WTC11 (cell line): ENCODE results near the gene UBE2F. TPM values are rescaled to one million over a fixed set of nuclear protein-coding genes. Genes with fewer than 3 reads are reported as not detected.

Experiments used
- ATAC-seq: fragments of 200-7000 bp; cut with Tn5 transposase; 2 replicates; pipeline ENCODE4 v1.10.0; 2021; ENCODE audit warnings: mild to moderate bottlenecking, moderate library complexity
- CTCF ChIA-PET: fragments of 300-600 bp; sonication (Branson Sonifier 250); formaldehyde crosslinking; loops from one replicate; lab custom pipeline; 2021; ENCODE audit warnings: antibody characterized with exemption; lab: Charles Lee
- POLR2A ChIA-PET: fragments of 350-600 bp; sonication (Branson Sonifier 250); formaldehyde crosslinking; loops from one replicate; lab custom pipeline; 2021; ENCODE audit warnings: antibody characterized with exemption; lab: Charles Lee
- DNase-seq: peaks from one replicate; pipeline ENCODE4 v3.0.0; 2021; ENCODE audit warnings: low spot score
- H3K27ac Mint-ChIP-seq: 2 replicates; pipeline ENCODE4 v1.8.0; 2021; ENCODE audit warnings: mixed read lengths
- H3K27me3 Mint-ChIP-seq: 2 replicates; pipeline ENCODE4 v1.8.0; 2021; ENCODE audit warnings: low read depth, mild to moderate bottlenecking, moderate library complexity, mixed read lengths
- H3K36me3 Mint-ChIP-seq: 2 replicates; pipeline ENCODE4 v1.8.0; 2021; ENCODE audit warnings: mixed read lengths
- H3K4me1 Mint-ChIP-seq: 2 replicates; pipeline ENCODE4 v1.8.0; 2022; ENCODE audit warnings: mixed read lengths
- H3K4me3 Mint-ChIP-seq: 2 replicates; pipeline ENCODE4 v1.8.0; 2021; ENCODE audit warnings: mild to moderate bottlenecking, moderate library complexity, mixed read lengths
- H3K9me3 Mint-ChIP-seq: 2 replicates; pipeline ENCODE4 v1.8.0; 2021; ENCODE audit warnings: mixed read lengths
- AR ChIP-seq: fragments of 250-450 bp; sonication (Bioruptor Pico); IDR thresholded peaks from 2 replicates; pipeline ENCODE4 v1.9.0; 2021; ENCODE audit warnings: mild to moderate bottlenecking
- ATF6 ChIP-seq: sonication (generic); formaldehyde crosslinking; IDR thresholded peaks from 2 replicates; pipeline ENCODE4 v1.8.1; 2023; ENCODE audit warnings: mild to moderate bottlenecking, missing genetic modification reagents
- CTCF ChIP-seq: fragments of 200-600 bp; IDR thresholded peaks from 2 replicates; pipeline ENCODE4 v1.8.0; 2022; ENCODE audit warnings: antibody characterized with exemption
- E2F5 ChIP-seq: sonication (generic); formaldehyde crosslinking; IDR thresholded peaks from 2 replicates; pipeline ENCODE4 v1.8.1; 2022; ENCODE audit warnings: mild to moderate bottlenecking, moderate library complexity, missing genetic modification reagents
- HMGXB4 ChIP-seq: sonication (generic); formaldehyde crosslinking; IDR thresholded peaks from 2 replicates; pipeline ENCODE4 v1.8.1; 2023; ENCODE audit warnings: mild to moderate bottlenecking, moderate library complexity, missing genetic modification reagents
- IRF2 ChIP-seq: sonication (generic); formaldehyde crosslinking; IDR thresholded peaks from 2 replicates; pipeline ENCODE4 v1.8.0; 2022; ENCODE audit warnings: low read depth, missing genetic modification reagents, borderline replicate concordance
- MXD4 ChIP-seq: fragments of 250-450 bp; sonication (Bioruptor Pico); IDR thresholded peaks from 2 replicates; pipeline ENCODE4 v1.8.0; 2021; ENCODE audit warnings: mild to moderate bottlenecking, moderate library complexity, borderline replicate concordance
- OVOL2 ChIP-seq: fragments of 250-450 bp; sonication (Bioruptor Pico); IDR thresholded peaks from 2 replicates; pipeline ENCODE4 v1.9.0; 2021; ENCODE audit warnings: mild to moderate bottlenecking, borderline replicate concordance
- RORB ChIP-seq: fragments of 250-450 bp; sonication (Bioruptor Pico); IDR thresholded peaks from 2 replicates; pipeline ENCODE4 v1.9.0; 2021; ENCODE audit warnings: mild to moderate bottlenecking
- TP53 ChIP-seq: sonication (generic); formaldehyde crosslinking; IDR thresholded peaks from 2 replicates; pipeline ENCODE4 v1.8.1; 2023; ENCODE audit warnings: mild to moderate bottlenecking, missing genetic modification reagents
- ZSCAN18 ChIP-seq: fragments of 250-450 bp; sonication (Bioruptor Pico); IDR thresholded peaks from 2 replicates; pipeline ENCODE4 v2.1.2; 2022; ENCODE audit warnings: mild to moderate bottlenecking, moderate library complexity
- total RNA-seq: library from RNA; stranded (reverse); gene quantifications from 3 replicates; pipeline ENCODE4 v1.2.3, GENCODE V29; 2021
- TF ChIP-seq, protein P1 (sequence below): fragments of 250-450 bp; sonication (Bioruptor Pico); IDR thresholded peaks from 2 replicates; pipeline ENCODE4 v1.9.0; 2021; ENCODE audit warnings: moderate library complexity, mild to moderate bottlenecking, inconsistent platforms, borderline replicate concordance
- TF ChIP-seq, protein P2 (sequence below): sonication (generic); formaldehyde crosslinking; IDR thresholded peaks from 2 replicates; pipeline ENCODE4 v1.8.0; 2022; ENCODE audit warnings: mild to moderate bottlenecking, missing genetic modification reagents
- TF ChIP-seq, protein P3 (sequence below): fragments of 250-450 bp; sonication (Bioruptor Pico); IDR thresholded peaks from 2 replicates; pipeline ENCODE4 v1.9.0; 2021; ENCODE audit warnings: mild to moderate bottlenecking, borderline replicate concordance

The UBE2F gene
- total RNA-seq, 1 experiment from 2014 or later: 49.5 TPM

DNA sequence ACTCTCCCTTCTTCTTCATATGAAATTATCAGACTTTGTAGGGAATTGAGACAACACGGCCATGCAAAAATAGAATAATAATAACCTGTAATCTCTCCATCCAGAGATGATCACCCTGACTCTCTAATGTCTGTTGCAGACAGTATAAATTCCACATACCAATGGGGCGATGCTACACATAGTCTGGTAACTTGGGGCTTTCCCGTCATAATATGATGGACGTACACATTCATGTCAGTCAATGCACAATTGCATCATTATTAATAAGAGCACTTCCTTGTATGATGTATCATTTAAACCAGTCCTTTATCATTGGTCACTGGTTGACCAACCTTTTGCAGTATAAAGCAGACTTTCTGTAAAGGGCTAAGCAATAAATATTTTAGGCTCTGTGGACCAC lies 54.5 kb downstream of the UBE2F start (continued):
- TF ChIP-seq ZSCAN18: no peak
- TF ChIP-seq, protein P1, sequence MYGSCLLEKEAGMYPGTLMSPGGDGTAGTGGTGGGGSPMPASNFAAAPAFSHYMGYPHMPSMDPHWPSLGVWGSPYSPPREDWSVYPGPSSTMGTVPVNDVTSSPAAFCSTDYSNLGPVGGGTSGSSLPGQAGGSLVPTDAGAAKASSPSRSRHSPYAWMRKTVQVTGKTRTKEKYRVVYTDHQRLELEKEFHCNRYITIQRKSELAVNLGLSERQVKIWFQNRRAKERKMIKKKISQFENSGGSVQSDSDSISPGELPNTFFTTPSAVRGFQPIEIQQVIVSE (CRISPR knock-in tag): no peak
- TF ChIP-seq CTCF: no peak
- no peak for TF ChIP-seq E2F5 (CRISPR knock-in tag)

DNA sequence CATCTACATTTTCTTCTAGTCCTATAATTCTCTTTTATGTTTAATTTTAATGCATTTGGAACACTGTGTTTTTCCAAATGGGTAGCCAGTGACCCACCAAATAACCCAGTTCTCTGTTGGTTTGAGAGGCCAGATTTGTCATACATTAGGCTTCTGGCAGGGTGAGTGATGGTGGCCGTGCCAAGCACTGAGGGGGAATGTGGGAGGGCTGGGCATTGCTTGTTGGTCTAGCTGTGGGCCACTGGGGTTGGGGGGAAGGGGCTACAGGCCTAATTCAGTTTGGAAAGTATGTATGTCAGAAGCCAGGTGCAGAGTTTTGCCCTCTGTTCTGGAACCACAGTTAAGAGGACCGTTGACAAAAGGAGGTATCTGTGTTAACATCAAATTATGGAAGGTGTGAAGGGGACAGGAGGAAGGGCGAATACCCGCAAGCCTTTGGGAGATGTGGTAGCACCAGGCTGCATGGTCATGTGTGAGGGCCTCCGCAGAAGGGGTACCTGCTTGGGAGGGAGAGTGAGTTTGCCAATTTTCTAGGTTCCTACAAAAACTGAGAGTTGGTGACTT lies 55.9 kb downstream of the UBE2F start:
- Mint-ChIP-seq H3K4me3 (no peak overlapping the region), H3K4me1 (peaks cover 11% of the 10 kb centered on the region), H3K36me3 (peaks cover 16% of the 10 kb centered on the region), H3K9me3 (no peaks in the 10 kb centered on the region), H3K27ac (no peak overlapping the region), H3K27me3 (no peaks in the 10 kb centered on the region)
- ATAC-seq: no peak
- POLR2A ChIA-PET: no interaction called here
- CTCF ChIA-PET: no interaction called here
- no peak for DNase-seq
- TF ChIP-seq IRF2 (CRISPR knock-in tag) (no peak), CTCF (no peak), ATF6 (CRISPR knock-in tag) (no peak), OVOL2 (CRISPR knock-in tag) (no peak), RORB (CRISPR knock-in tag) (no peak), TP53 (no peak), MXD4 (no peak), HMGXB4 (CRISPR knock-in tag) (no peak), AR (CRISPR knock-in tag) (no peak)
- TF ChIP-seq, protein P2, sequence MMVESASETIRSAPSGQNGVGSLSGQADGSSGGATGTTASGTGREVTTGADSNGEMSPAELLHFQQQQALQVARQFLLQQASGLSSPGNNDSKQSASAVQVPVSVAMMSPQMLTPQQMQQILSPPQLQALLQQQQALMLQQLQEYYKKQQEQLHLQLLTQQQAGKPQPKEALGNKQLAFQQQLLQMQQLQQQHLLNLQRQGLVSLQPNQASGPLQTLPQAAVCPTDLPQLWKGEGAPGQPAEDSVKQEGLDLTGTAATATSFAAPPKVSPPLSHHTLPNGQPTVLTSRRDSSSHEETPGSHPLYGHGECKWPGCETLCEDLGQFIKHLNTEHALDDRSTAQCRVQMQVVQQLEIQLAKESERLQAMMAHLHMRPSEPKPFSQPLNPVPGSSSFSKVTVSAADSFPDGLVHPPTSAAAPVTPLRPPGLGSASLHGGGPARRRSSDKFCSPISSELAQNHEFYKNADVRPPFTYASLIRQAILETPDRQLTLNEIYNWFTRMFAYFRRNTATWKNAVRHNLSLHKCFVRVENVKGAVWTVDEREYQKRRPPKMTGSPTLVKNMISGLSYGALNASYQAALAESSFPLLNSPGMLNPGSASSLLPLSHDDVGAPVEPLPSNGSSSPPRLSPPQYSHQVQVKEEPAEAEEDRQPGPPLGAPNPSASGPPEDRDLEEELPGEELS (CRISPR knock-in tag): no peak
- TF ChIP-seq, protein P3, sequence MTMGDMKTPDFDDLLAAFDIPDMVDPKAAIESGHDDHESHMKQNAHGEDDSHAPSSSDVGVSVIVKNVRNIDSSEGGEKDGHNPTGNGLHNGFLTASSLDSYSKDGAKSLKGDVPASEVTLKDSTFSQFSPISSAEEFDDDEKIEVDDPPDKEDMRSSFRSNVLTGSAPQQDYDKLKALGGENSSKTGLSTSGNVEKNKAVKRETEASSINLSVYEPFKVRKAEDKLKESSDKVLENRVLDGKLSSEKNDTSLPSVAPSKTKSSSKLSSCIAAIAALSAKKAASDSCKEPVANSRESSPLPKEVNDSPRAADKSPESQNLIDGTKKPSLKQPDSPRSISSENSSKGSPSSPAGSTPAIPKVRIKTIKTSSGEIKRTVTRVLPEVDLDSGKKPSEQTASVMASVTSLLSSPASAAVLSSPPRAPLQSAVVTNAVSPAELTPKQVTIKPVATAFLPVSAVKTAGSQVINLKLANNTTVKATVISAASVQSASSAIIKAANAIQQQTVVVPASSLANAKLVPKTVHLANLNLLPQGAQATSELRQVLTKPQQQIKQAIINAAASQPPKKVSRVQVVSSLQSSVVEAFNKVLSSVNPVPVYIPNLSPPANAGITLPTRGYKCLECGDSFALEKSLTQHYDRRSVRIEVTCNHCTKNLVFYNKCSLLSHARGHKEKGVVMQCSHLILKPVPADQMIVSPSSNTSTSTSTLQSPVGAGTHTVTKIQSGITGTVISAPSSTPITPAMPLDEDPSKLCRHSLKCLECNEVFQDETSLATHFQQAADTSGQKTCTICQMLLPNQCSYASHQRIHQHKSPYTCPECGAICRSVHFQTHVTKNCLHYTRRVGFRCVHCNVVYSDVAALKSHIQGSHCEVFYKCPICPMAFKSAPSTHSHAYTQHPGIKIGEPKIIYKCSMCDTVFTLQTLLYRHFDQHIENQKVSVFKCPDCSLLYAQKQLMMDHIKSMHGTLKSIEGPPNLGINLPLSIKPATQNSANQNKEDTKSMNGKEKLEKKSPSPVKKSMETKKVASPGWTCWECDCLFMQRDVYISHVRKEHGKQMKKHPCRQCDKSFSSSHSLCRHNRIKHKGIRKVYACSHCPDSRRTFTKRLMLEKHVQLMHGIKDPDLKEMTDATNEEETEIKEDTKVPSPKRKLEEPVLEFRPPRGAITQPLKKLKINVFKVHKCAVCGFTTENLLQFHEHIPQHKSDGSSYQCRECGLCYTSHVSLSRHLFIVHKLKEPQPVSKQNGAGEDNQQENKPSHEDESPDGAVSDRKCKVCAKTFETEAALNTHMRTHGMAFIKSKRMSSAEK (CRISPR knock-in tag): no peak
